GM21825 (cell line): Measurements from ENCODE around the gene ZNF532.
"Not testable (repeated sequence)": the region's sequence is repeated elsewhere in the genome, so short reads cannot be mapped to it uniquely, and the experiment has no call there.

ENCODE experiments used
- ATAC-seq: cut with Tn5 transposase; IDR thresholded peaks from one replicate; pipeline ENCODE4 v1.9.1; 2021; ENCODE audit warnings: mild to moderate bottlenecking, moderate library complexity; ENCODE audit not compliant: unreplicated experiment

Gene ZNF532

GRCh38 chr18:58864146-58865032, at the start of gene ZNF532:
Gene ZNF532, plus strand, starts transcription at chr18:58864877. CDS start in a region left out here.
- no peak for ATAC-seq

- ATAC-seq, result no peak
Observed at GRCh38 chr18:58819051-58819450, 45.6 kb upstream of the ZNF532 start.

- ATAC-seq, result no peak
Observed at GRCh38 chr18:58820251-58820650, 44.4 kb upstream of the ZNF532 start.

GRCh38 chr18:58822944-58823343, 41.7 kb upstream of the ZNF532 start:
- no peak for ATAC-seq

- ATAC-seq, result no peak
Observed at GRCh38 chr18:58823412-58823811, 41.3 kb upstream of the ZNF532 start.

GRCh38 chr18:58826926-58827325, 37.8 kb upstream of the ZNF532 start:
- ATAC-seq, result not testable (repeated sequence)

GRCh38 chr18:58827428-58827827, 37.2 kb upstream of the ZNF532 start:
- no peak for ATAC-seq

- ATAC-seq, result no peak
Observed at GRCh38 chr18:58827886-58828285, 36.8 kb upstream of the ZNF532 start.

GRCh38 chr18:58828399-58829121, 36.1 kb upstream of the ZNF532 start:
- ATAC-seq, result no peak

- ATAC-seq, result no peak
Observed at GRCh38 chr18:58829263-58829662, 35.4 kb upstream of the ZNF532 start.

- ATAC-seq, result not testable (repeated sequence)
Observed at GRCh38 chr18:58829886-58830285, 34.8 kb upstream of the ZNF532 start.

GRCh38 chr18:58831606-58832005, 33.1 kb upstream of the ZNF532 start:
- no peak for ATAC-seq

- no peak for ATAC-seq
Observed at GRCh38 chr18:58838165-58838860, 26.4 kb upstream of the ZNF532 start.

- no peak for ATAC-seq
Observed at GRCh38 chr18:58838946-58839345, 25.7 kb upstream of the ZNF532 start.

- ATAC-seq, result no peak
Observed at GRCh38 chr18:58842978-58843687, 21.5 kb upstream of the ZNF532 start.

- ATAC-seq, result no peak
Observed at GRCh38 chr18:58843688-58844035, 21.0 kb upstream of the ZNF532 start.

- no peak for ATAC-seq
Observed at GRCh38 chr18:58844871-58845270, 19.8 kb upstream of the ZNF532 start.

- ATAC-seq, result no peak
Observed at GRCh38 chr18:58845928-58846724, 18.6 kb upstream of the ZNF532 start.

- no peak for ATAC-seq
Observed at GRCh38 chr18:58847383-58848071, 17.1 kb upstream of the ZNF532 start.
